GM19025 (cell line): ENCODE measurements around the gene PIGH.
"Not testable (repeated sequence)": the region's sequence is repeated elsewhere in the genome, so short reads cannot be mapped to it uniquely, and the experiment has no call there.

Source experiments
- ATAC-seq: cut with Tn5 transposase; IDR thresholded peaks from one replicate; pipeline ENCODE4 v1.9.1; 2021; ENCODE audit warnings: mild to moderate bottlenecking, low read depth, moderate library complexity; ENCODE audit not compliant: unreplicated experiment

The PIGH gene

DNA sequence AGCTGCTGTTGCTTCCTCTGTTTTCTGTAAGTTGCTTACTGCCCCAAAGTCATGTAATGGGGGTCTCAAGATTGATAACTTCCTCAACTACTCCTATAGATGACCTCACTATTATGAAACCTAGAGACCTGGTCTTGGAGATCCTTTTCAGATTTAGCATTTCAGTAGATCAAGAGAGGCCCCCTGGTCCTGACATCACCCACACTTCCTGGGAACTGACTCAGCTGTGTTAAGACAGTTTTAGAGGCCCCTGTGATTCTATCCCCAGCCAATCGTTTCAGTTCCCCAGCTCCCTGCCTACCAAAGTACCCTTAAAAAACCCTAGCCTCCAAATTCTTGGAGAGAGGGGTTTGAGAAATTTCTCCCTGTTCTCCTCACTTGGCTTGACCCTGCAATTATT, 10.4 kb upstream of the PIGH start:
- no peak for ATAC-seq

DNA sequence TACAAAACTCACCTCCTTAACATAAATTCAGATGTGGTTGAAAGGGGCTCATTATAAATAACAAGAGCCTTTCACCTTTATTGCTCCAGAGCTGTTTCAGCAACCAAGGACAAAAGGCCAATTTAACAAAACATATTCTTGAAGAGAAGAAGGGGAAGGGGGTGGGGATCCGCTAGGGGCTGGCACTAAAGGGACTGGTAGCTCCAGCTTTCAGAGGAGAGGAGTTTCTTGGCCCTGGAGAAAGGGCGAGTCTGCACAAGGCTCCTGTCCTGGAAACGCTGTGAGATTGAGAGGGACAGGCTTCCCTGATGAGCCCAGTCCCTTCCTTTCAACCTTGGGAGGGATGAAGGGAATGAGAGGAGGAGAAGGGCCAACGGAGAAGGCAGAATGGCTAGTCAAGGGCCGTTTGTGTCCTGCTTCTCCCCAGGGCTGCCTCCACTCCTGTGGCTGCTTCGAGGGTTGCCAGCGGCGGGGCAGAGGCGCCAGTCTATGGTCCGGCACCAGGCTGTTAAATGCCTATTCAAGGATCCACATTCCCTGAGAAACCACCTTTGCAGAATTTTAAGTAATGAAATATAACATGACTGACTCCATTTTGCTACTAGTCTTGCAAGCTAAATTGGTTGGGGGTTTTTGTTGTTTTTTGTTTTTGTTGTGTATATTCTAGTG, 9.7 kb upstream of the PIGH start:
- no peak for ATAC-seq

DNA sequence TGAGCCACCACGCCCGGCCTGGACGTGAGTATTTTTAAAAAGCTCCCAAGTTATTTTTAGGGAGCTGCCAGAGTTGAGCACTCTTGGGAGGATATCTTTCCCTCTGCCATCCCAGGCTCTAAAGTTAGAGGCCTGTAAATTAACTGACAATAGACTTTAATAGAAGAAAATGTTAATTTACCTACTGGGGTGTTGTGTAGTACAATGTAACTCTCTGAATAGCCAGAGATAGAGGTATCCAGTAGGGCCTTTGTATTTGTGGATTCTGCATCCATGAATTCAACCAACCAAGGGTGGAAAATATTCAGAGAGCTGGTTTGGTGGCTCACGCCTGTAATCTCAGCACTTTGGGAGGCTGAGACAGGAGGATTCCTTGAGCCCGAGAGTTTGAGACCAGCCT, 7.6 kb upstream of the PIGH start:
- ATAC-seq = no peak

DNA sequence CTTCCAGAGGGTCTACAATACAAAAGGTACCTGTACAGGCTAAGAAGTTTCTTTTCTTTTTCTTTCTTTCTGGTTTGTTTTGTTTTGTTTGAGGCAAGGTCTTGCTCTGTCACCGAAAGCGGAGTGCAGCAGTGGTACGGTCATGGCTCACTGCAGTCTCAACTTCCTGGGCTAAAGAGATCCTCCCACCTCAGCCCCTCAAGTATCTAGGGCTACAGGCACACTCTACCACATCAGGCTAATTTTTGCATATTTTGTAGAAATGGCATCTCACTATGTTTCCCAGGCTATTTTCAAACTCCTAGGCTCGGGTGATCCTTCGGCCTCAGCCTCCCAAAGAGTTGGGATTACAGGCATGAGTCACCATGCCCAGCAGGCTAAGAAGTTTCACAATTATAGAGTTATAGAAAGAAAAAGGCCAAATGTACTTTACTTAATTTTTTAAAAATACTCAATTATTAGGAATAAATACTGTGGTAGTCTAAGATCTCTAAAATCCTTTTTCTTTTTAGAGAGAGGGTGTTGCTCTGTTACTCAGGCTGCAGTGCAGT, 3.0 kb upstream of the PIGH start:
- ATAC-seq = peak; percentile 33

DNA sequence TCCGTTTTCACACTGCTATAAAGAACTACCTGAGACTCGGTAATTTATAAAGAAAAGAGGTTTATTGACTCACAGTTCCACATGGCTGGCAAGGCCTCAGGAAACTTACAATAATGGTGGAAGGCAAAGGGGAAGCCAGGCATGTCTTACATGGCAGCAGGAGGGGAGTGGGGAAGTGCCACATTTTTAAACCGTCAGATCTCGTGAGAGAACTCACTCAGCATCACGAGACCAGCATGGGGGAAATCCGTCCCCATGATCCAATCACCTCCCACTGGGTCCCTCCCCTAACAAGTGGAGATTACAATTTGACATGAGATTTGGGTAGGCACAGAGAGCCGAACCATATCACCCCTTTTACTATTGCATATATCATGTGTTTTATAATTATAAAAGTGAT, 2.0 kb upstream of the PIGH start:
- no peak for ATAC-seq

DNA sequence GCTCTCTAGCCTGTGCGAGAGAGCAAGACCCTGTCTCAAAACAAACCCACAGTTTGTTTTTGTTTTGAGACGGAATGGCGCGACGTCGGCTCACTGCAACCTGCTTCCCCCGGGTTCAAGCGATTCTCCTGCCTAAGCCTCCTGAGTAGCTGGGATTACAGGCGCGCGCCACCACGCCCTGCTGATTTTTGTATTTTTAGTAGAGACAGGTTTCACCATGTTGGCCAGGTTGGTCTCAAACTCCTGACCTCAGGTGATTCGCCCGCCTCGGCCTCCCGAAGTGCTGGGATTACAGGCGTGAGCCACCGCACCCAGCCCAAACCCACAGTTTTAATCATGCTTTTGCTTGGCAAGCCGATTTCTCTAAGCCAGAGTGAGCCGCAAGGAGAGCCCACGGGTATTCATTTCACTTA, 500 bp upstream of the PIGH start:
- ATAC-seq = peak; percentile 3

DNA sequence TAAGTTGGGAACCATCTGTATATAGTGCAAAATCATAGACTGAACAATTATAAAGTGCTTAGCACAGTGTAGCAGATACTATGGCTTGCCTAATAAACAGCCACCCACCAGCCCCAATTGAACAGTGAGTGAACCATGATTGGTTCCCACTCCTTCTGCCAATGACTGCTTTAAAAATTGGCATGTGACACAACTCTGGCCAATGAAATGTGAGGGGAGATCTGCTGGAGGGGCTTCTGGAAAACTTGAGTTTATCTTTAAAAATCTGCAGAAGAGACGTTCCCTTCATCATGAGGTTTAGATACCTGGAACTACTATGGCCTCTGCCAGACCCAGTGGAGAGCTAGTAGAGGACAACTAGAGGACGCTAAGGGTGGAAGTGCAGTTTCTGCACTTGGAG, 4.7 kb downstream of the PIGH start:
- no peak for ATAC-seq

DNA sequence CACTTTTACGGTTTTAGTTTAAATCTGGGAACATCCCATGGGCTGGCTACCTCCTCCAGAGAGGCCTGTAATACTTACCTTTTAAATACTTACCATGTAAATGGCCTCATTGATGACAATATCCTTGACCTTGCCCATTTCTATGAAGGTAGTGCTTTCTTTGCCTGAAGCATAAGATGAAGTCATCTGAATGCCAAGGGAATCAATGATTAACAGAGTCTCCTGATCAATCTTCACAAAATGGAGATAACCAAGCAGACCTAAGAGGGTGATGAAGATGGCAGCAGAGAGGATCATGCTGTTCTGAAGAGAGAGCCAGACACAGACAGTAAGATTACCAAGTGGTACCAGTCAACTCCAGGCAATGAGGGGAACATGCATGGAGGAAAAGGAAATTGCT, 6.4 kb downstream of the PIGH start:
- not testable (repeated sequence) for ATAC-seq

DNA sequence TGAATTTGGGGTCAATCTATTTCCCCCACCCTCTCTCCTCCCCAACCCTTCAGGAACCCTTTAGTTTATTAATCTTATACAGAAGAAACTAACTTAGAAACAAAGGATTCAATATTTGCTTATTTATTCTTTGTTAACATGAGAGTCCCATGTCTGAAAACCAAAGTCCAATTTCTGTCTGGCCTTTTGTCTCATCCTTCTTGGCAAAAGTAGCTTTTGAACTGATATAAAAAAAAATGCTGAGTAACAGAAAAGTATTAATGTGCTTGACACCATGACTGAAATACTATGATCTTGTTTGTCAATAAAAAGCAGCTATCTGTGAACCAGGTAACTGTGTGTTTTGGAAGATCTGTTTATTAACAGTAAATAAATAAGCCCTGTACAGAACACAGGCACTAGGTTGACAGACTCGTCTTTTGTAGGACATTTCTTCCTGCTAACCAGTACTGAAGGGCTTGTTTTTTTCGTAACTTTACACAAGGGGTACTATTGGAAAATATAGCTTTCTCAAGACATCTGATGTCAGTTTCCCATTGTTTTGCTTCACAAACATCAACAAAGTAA, 10.8 kb downstream of the PIGH start:
- no peak for ATAC-seq

DNA sequence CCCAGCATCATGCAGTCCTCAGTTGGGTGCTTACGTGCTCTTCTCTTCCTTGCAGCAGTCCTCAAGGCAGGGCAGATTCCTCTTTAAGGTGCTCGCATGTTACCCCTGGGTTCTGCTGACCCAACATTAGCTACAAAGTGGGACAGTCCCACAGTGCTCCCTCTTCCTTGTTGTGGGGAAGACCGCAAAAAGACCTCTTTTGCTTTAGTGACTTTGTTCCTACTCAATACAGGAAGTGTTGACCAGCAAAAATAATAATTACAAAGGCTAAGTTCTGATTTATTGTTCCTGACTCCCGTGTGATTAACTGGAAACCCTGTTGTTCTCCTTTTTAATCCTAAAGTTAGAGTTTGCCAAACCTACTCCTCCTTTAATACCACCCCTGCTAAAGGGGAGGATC, 13.7 kb downstream of the PIGH start:
- ATAC-seq = no peak

DNA sequence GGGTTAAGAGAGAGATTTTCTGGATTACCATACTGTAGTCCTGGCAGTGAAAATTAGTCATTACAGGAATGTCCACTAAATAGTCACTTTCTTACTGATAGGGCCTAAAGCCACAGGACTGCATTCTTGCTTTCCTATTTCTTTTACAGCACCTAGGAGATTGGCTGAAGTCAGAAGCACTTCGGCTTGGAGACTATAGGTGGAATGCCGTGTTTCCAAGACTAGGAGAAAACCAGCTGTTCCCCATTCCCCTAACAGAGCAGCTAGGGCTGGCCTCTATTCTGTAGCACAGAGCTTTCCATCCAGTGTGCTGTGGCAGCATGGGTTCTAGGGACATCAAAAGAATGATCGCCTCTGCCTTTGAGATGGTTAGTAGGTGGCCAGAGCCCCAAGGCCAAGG, 15.1 kb downstream of the PIGH start:
- ATAC-seq = no peak

DNA sequence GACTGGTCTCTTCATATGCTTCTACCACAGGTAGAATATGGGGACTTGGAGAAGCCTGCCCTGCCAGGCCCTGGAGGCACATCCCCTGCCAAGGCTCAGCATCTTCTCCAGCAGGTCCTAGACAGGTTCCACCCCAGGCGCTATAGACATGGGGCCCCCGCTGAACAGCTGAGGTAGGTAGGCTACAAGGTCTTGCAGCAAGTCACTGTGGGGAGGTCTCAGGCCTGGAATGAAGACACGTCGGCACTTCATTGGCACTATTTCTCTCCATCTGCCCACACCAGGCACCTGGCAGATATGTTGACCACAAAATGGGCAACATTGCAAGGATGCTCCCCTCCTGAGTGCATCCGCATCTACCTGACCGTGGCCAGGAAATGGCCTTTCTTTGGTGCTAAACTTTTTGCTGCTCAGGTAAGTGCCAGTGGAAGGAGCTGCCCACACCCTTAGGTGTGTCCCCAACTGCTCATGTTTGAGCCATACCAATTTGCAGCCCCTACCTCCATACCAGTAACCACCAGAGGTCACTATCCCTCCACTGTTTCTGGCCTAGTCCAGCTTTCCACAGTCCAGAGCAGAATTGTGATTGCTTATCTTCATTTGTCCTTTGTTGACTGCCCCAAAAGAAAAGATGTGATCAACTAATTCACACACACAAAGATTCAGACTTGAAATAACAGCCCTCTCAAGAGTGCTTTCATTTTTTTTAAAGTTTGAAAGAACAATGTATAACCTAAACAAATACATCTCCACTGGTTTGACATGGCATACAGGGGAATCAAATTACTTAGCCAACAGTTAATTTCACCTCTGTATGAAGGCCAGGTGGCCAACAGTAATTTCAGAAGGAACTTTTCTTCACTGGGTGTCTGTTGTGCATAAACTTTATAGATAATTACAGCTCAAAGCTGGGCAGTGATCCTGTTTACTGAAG, 16.1 kb downstream of the PIGH start:
- ATAC-seq = no peak

DNA sequence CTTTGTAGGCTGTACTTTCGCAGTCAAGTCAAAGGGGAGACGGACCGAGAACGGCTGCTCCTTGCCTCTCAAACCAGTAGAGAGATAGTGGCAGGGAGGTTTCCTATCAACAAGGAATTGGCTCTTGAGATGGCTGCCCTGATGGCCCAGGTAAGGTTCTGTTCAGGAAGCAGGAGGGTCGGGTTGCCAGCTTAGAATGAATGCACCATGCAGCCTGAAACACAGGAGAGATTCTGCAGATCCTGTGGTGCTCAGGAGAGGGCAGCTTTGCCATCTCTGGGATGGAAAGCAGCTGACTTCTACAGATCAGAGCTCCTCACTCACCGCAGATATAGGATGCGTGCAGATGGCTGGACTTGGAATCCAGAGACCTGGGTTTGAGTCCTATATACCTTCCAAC, 18.0 kb downstream of the PIGH start:
- ATAC-seq = no peak

DNA sequence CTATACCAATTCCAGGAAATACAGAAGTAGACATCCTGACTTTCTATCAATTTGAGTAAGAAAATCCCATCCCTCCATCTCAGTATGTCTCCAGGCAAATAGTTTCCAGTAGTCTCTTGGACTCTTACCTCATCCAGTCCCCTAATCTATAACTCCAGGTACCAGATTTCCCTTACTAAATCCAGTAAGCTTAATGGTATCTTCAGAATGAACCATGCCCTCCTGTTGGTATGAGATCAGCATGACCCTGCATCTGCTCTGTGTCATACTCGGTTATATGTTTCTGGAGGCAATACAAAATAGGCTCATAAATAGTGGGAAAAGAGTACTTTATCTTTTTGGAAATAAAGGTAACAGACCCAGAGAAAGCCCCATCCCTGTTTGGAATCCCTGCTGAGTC, 18.4 kb downstream of the PIGH start:
- ATAC-seq = no peak

DNA sequence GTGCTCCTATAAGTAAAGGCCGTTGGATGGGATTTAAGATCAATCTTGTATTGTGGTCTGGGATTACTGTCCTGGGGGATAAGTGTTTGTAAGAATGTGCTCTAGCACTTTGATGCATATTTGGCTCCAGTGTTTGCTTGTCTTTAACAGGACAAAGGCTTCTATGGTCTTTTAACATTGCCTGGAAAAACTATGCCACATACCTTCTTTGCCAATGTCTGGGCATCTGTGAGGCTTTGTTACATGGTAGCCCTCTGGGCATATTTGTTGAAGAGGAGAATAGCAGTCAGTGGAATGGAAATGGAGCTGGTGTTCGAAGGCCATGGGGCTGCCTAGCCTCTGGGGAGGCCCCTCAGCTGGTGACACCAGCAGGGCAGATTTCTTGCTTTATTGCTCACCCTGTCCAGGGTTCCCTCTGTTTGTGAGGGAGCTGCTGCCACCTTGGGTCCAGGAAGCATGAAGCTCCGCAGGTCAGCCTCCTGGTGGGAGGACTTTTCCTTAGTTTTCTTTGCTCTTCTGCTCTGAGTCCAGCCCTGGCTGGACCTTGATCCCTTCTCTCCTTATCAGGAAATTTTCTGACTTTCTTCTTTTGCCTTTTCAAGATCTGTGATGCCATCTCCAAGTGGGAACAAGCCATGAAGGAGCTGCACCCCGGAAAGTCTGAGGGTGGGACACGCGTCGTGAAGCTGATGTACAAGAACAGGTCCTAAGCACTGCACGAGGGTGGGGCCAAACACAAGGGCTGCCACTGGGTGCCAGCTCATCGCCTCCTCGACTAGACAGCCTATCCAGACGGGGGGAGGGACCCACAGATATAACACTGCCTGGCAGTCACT, 19.5 kb downstream of the PIGH start:
- no peak for ATAC-seq

DNA sequence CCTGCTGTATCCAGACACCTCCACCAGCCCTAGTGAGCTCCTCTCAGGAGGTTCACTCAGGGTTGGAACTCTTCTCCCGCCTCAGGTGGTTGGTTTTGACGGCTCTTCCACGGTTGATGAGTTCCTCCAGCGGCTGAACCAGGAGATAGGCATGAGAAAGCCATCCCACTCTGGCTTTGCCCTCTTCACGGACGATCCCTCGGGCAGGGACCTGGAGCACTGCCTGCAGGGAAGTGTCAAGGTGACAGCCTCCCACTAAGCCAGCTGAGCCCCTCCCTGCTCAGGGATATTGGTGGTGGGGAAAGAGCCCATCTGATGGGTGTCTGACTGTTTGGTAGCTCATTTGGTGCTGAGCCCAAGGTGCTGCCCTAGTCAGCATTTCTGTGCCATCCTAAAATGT, 20.4 kb downstream of the PIGH start:
- no peak for ATAC-seq

DNA sequence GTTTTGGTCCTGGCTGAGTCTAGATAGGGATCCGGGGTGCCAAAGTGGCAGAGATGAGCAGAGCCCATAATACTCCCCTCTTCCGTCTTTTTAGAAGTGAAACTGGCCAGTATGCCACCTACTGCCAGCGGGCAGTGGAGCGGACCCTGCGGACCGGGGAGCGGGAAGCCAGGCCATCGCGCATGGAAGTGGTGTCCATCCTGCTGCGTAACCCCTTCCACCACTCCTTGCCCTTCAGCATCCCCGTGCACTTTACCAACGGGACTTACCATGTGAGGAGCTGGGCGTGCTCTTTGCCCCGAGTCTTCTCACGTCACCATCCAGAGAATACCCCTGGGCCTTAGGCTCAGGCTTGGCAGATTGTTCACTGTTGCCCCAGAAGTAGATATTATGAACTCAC, 21.0 kb downstream of the PIGH start:
- ATAC-seq = no peak

DNA sequence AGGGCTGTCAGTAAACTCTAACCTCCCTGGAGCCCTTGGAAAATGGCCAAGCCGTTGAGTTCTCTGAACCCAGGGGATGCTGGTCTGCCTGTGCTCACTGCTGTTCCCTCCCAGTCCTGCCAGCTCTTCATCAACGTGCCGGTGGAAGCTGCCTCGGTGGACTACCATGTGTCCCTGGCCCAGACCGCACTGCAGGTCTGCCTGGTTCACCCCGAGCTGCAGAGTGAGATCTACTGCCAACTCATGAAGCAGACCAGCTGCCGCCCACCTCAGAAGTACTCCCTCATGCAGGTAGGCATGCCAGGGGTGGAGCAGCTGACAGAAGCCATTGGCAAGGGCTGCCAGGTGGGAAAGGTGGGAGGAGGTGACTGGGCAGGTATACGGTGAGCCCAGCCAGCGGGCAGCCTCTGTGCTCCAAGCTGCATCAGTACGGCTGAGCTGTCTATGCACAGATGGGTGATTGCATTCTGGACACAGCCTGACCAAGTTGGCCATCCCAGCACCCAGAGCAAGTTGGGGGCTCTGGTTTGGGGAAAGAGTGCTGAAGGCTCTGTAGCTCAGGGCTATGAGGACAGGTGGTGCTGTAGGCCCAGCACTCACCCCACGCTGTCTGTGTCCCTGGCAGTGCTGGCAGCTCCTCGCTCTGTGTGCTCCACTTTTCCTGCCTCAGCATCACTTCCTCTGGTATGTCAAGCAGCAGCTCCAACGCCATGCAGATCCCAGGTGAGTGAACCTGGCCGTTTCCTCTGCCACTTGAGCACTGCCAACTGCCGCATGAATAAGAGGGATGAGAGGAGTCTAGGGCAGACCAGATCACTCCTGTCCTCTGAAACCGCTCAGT, 21.9 kb downstream of the PIGH start:
- no peak for ATAC-seq

DNA sequence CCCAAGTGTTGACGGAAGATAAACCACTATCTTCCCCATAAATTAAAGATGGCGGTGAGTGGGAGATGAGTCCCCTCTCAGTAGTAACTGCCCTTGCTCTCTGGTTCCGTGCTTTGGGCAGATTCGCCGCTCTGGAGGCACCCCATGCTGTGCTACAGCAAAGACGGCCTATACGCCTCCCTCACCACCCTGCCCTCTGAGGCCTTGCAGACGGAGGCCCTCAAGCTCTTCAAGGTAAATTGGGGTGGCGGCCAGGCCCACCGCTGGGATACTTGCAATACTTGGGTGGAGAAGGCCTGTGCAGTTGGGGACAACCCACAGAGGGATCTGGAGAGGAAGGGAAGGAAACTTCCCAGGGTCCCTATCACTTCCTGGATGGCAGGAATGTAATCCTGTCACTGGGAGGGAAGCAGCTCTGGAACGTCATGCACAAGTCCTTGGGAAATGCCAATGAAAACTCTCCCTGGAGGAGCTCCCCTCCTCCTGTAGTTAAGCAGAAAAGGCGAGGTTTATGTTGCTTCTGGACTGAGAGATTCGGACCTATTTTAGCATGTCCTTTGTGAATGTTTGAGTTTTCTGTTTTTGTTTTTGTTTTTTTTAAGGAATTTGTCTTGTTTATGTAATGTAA, 22.8 kb downstream of the PIGH start:
- no peak for ATAC-seq
